HCT116 (cell line): ENCODE results near the gene OTP.

Experiments used
- CBX3 ChIP-seq: IDR thresholded peaks from 2 replicates; pipeline ENCODE4 v1.6.1; 2012; ENCODE audit warnings: low read depth
- CTCF ChIP-seq, 3 experiments: fragments of 200-600 bp in 1 of 3; sonication (generic) in 1 of 3; IDR thresholded peaks in 2 of 3; conservative IDR thresholded peaks in 1 of 3; 2 replicates each; pipeline ENCODE4 v1.5.1; 2012 to 2017; ENCODE audit warnings: low read depth in 2 of 3, low read length in 2 of 3, antibody characterized with exemption in 1 of 3, borderline replicate concordance in 1 of 3, control low read depth in 1 of 3, mild to moderate bottlenecking in 1 of 3, mixed read lengths in 1 of 3, mixed run types in 1 of 3, moderate library complexity in 1 of 3; ENCODE audit not compliant: insufficient read depth in 1 of 3
- EZH2 ChIP-seq: fragments of 200-600 bp; sonication (generic); IDR thresholded peaks from 2 replicates; pipeline ENCODE4 v1.6.1; 2017; ENCODE audit warnings: antibody characterized with exemption, mixed run types
- EZH2phosphoT487 ChIP-seq: fragments of 200-600 bp; IDR thresholded peaks from 2 replicates; pipeline ENCODE4 v1.6.1; 2018; ENCODE audit warnings: antibody characterized with exemption, borderline replicate concordance
- FOSL1 ChIP-seq: IDR thresholded peaks from 2 replicates; pipeline ENCODE4 v1.6.1; 2012; ENCODE audit warnings: low read depth
- JUND ChIP-seq: IDR thresholded peaks from 2 replicates; pipeline ENCODE4 v1.6.1; 2012
- MAX ChIP-seq: IDR thresholded peaks from 2 replicates; pipeline ENCODE4 v1.6.1; 2012
- POLR2A ChIP-seq: IDR thresholded peaks from 2 replicates; pipeline ENCODE4 v1.7.0; 2011; ENCODE audit warnings: borderline replicate concordance; ENCODE audit not compliant: insufficient read depth, insufficient read length; ENCODE audit errors: extremely low read depth
- POLR2AphosphoS5 ChIP-seq: IDR thresholded peaks from 2 replicates; pipeline ENCODE4 v1.6.1; 2011; ENCODE audit warnings: mild to moderate bottlenecking, low read depth, low read length, moderate library complexity
- RAD21 ChIP-seq: IDR thresholded peaks from 2 replicates; pipeline ENCODE4 v1.6.1; 2012; ENCODE audit warnings: low read depth, mild to moderate bottlenecking
- SIN3A ChIP-seq: IDR thresholded peaks from 2 replicates; pipeline ENCODE4 v1.6.1; 2012; ENCODE audit warnings: low read depth
- TCF7L2 ChIP-seq: IDR thresholded peaks from 2 replicates; pipeline ENCODE4 v1.7.0; 2011; ENCODE audit warnings: borderline replicate concordance, inconsistent platforms; ENCODE audit not compliant: insufficient read depth, insufficient read length; ENCODE audit errors: extremely low read depth
- ZFX ChIP-seq: fragments of 450-650 bp; IDR thresholded peaks from 2 replicates; pipeline ENCODE4 v1.6.1; 2017
- TF ChIP-seq, protein P1 (sequence below): IDR thresholded peaks from 2 replicates; pipeline ENCODE4 v1.6.1; 2011; ENCODE audit warnings: mild to moderate bottlenecking, low read length, moderate library complexity; ENCODE audit not compliant: insufficient replicate concordance; ENCODE audit errors: extremely low read depth

DNA sequence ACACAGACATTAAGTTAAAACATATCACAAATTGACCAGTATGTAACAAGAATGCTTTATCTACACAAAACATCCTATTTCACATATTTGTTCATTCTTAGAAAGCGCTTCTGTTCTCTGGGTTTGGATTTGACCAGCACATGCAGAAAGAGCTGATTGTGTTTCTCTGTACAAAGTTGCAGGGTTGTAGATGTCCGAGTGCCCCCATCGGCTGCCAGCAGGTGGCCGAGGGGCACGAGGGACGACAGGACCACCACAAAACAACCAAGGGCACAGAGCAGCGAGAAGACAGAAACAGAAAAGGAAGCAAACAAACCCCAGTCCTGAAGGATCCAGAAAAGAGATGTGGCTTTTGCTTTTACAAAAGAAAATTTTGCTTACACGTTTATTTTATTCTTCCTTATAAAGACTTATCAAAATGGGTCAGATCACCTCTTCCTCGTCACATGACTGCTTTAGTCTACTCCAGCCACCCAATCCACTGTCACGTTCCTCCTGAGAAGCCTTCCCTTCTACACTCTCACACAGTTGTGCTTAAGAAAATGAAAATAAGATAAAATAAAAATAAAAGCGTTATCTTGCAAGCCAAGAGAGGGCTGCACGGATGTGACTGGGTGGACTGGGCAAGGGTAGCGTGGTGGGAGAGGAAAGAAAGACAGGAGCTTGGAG is 9.5 kb downstream of the OTP start:
- TF ChIP-seq CTCF (IDR thresholded peaks at IDR 0.05 in 2 of 3, conservative IDR thresholded peaks at IDR 0.05 in 1 of 3; ENCODE audit: borderline replicate concordance in 1 of 3, insufficient read depth in 1 of 3, low read depth in 2 of 3, low read length in 2 of 3), result peak in 2 of 3 experiments; percentile 7 to 12; a peak in 1 of 6 replicates
- no peak for TF ChIP-seq POLR2AphosphoS5
- no peak for TF ChIP-seq EZH2
- no peak for TF ChIP-seq POLR2A
- no peak for TF ChIP-seq SIN3A
- TF ChIP-seq FOSL1, result no peak
- no peak for TF ChIP-seq TCF7L2
- TF ChIP-seq MAX, result no peak
- no peak for TF ChIP-seq ZFX
- no peak for TF ChIP-seq JUND
- TF ChIP-seq EZH2phosphoT487, result no peak
- no peak for TF ChIP-seq RAD21
- TF ChIP-seq, protein P1, sequence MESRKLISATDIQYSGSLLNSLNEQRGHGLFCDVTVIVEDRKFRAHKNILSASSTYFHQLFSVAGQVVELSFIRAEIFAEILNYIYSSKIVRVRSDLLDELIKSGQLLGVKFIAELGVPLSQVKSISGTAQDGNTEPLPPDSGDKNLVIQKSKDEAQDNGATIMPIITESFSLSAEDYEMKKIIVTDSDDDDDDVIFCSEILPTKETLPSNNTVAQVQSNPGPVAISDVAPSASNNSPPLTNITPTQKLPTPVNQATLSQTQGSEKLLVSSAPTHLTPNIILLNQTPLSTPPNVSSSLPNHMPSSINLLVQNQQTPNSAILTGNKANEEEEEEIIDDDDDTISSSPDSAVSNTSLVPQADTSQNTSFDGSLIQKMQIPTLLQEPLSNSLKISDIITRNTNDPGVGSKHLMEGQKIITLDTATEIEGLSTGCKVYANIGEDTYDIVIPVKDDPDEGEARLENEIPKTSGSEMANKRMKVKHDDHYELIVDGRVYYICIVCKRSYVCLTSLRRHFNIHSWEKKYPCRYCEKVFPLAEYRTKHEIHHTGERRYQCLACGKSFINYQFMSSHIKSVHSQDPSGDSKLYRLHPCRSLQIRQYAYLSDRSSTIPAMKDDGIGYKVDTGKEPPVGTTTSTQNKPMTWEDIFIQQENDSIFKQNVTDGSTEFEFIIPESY, result no peak
- TF ChIP-seq CBX3, result no peak
